KMS-11 (cell line): Measurements from ENCODE around the gene NRG3.

Source experiments
- H2AFZ ChIP-seq: fragments of 200-600 bp; sonication (generic); 2 replicates; pipeline ENCODE4 v1.6.1; 2016; ENCODE audit warnings: antibody characterized with exemption, mixed run types, low read depth
- H3K27ac ChIP-seq: fragments of 200-600 bp; sonication (generic); 2 replicates; pipeline ENCODE4 v1.6.1; 2016; ENCODE audit warnings: mild to moderate bottlenecking, mixed run types
- H3K27me3 ChIP-seq: fragments of 200-600 bp; sonication (generic); 2 replicates; pipeline ENCODE4 v1.6.1; 2017; ENCODE audit warnings: mild to moderate bottlenecking, low read depth, mixed run types, moderate library complexity; ENCODE audit not compliant: insufficient read depth
- H3K36me3 ChIP-seq: fragments of 200-600 bp; sonication (generic); 2 replicates; pipeline ENCODE4 v1.6.1; 2017; ENCODE audit warnings: mild to moderate bottlenecking, mixed run types; ENCODE audit not compliant: insufficient read depth
- H3K4me1 ChIP-seq: fragments of 200-600 bp; sonication (generic); 2 replicates; pipeline ENCODE4 v1.6.1; 2016; ENCODE audit warnings: mild to moderate bottlenecking, low read depth, mixed run types; ENCODE audit not compliant: poor library complexity, severe bottlenecking
- H3K4me2 ChIP-seq: fragments of 200-600 bp; sonication (generic); 2 replicates; pipeline ENCODE4 v1.7.0; 2016; ENCODE audit warnings: mild to moderate bottlenecking, mixed run types
- H3K4me3 ChIP-seq: fragments of 200-600 bp; sonication (generic); IDR thresholded peaks from 2 replicates; pipeline ENCODE4 v1.6.1; 2017; ENCODE audit warnings: low read depth, low read length, mixed read lengths; ENCODE audit not compliant: insufficient read depth
- H3K79me2 ChIP-seq: fragments of 200-600 bp; sonication (generic); 2 replicates; pipeline ENCODE4 v1.6.1; 2016; ENCODE audit warnings: low read depth, mixed run types; ENCODE audit not compliant: insufficient read depth
- H3K9ac ChIP-seq: fragments of 200-600 bp; sonication (generic); 2 replicates; pipeline ENCODE4 v1.6.1; 2016; ENCODE audit warnings: mild to moderate bottlenecking, mixed run types
- H4K20me1 ChIP-seq: fragments of 200-600 bp; sonication (generic); 2 replicates; pipeline ENCODE4 v1.6.1; 2016; ENCODE audit warnings: mild to moderate bottlenecking, mixed run types; ENCODE audit not compliant: insufficient read depth
- CTCF ChIP-seq: fragments of 200-600 bp; sonication (generic); conservative IDR thresholded peaks from 2 replicates; pipeline ENCODE4 v1.6.1; 2017; ENCODE audit warnings: low read depth, mild to moderate bottlenecking, antibody characterized with exemption, low read length, moderate library complexity, mixed read lengths

The NRG3 gene

GRCh38 chr10:81953420-81953819 is 78.4 kb downstream of the NRG3 start:
- no peaks in the 10 kb centered on the region for H3K79me2 ChIP-seq
- H3K4me2 ChIP-seq: no peak overlapping the region
- no peak overlapping the region for H3K27ac ChIP-seq
- H3K27me3 ChIP-seq: no peaks in the 10 kb centered on the region
- no peak overlapping the region for H3K4me3 ChIP-seq
- peaks cover 4% of the 10 kb centered on the region for H3K4me1 ChIP-seq
- H2AFZ ChIP-seq: no peak overlapping the region
- H3K9ac ChIP-seq: no peak overlapping the region
- no peaks in the 10 kb centered on the region for H4K20me1 ChIP-seq
- no peak for TF ChIP-seq CTCF
- no peaks in the 10 kb centered on the region for H3K36me3 ChIP-seq

- TF ChIP-seq CTCF: no peak
- Histone ChIP-seq H3K79me2 (no peaks in the 10 kb centered on the region), H3K4me1 (peaks cover 4% of the 10 kb centered on the region), H3K27me3 (no peaks in the 10 kb centered on the region), H2AFZ (no peak overlapping the region), H3K4me3 (no peak overlapping the region), H3K36me3 (no peaks in the 10 kb centered on the region), H3K9ac (no peak overlapping the region), H4K20me1 (no peaks in the 10 kb centered on the region), H3K4me2 (no peak overlapping the region), H3K27ac (no peak overlapping the region)
Measured at GRCh38 chr10:81957976-81958375, 83.0 kb downstream of the NRG3 start.

GRCh38 chr10:81959016-81959415 is 84.0 kb downstream of the NRG3 start:
- H3K36me3 ChIP-seq: no peaks in the 10 kb centered on the region
- H3K79me2 ChIP-seq: no peaks in the 10 kb centered on the region
- no peaks in the 10 kb centered on the region for H3K27me3 ChIP-seq
- no peak overlapping the region for H3K4me3 ChIP-seq
- no peak overlapping the region for H3K9ac ChIP-seq
- no peak for TF ChIP-seq CTCF
- no peak overlapping the region for H2AFZ ChIP-seq
- H3K4me1 ChIP-seq: no peaks in the 10 kb centered on the region
- H3K4me2 ChIP-seq: no peak overlapping the region
- H4K20me1 ChIP-seq: no peaks in the 10 kb centered on the region
- no peak overlapping the region for H3K27ac ChIP-seq

- no peak for TF ChIP-seq CTCF
Measured at GRCh38 chr10:81961451-81962184, 86.6 kb downstream of the NRG3 start.

More at GRCh38 chr10:81961451-81962184, 86.6 kb downstream of the NRG3 start:
- Histone ChIP-seq H3K27me3 (no peaks in the 10 kb centered on the region), H3K36me3 (no peaks in the 10 kb centered on the region), H3K4me2 (no peak overlapping the region), H3K9ac (no peak overlapping the region), H3K4me3 (no peak overlapping the region), H3K79me2 (no peaks in the 10 kb centered on the region), H3K27ac (no peak overlapping the region), H2AFZ (no peak overlapping the region), H4K20me1 (no peaks in the 10 kb centered on the region), H3K4me1 (no peaks in the 10 kb centered on the region)
